NB4 (cell line): ENCODE data around the gene VWA1.

ENCODE experiments used
- POLR2A ChIP-seq: IDR thresholded peaks from 2 replicates; pipeline ENCODE4 v1.6.1; 2011; ENCODE audit warnings: mild to moderate bottlenecking; ENCODE audit not compliant: insufficient read length; ENCODE audit errors: extremely low read depth
- TF ChIP-seq, protein P1 (sequence below): IDR thresholded peaks from one replicate; pipeline ENCODE4 v1.5.1; 2012; ENCODE audit warnings: low read depth, low read length

DNA sequence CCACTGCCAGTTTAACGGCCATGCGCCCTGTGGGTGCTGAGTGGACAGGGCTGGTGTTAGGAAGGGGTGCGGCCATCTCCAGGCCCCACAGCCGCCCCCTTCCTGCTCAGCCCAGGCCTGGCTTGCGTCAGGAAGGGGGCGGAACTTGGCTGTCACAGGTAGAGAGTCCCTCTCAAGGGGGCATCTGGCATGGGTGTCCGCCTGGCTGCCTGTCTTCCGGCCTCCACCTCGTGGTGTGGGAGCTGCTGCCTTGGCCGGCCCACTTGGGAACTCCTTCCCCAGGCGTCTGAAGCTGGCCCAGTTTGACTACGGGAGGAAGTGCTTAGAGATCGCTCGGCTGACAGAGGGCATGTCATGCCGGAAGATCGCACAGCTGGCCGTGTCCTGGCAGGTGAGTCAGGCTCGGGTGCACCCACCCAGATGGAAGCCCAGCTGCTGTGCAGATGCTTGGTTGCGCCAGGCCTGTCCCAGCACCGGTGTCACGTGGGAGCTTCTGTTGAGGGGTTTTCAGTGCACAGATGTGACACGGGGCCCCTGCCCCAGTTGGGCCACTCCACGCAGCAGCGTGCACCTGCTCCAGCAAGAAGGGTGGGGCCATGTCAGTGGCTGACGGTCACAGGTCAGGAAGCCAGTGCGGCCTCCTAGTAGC, 27.0 kb downstream of the VWA1 start:
- TF ChIP-seq, protein P1, sequence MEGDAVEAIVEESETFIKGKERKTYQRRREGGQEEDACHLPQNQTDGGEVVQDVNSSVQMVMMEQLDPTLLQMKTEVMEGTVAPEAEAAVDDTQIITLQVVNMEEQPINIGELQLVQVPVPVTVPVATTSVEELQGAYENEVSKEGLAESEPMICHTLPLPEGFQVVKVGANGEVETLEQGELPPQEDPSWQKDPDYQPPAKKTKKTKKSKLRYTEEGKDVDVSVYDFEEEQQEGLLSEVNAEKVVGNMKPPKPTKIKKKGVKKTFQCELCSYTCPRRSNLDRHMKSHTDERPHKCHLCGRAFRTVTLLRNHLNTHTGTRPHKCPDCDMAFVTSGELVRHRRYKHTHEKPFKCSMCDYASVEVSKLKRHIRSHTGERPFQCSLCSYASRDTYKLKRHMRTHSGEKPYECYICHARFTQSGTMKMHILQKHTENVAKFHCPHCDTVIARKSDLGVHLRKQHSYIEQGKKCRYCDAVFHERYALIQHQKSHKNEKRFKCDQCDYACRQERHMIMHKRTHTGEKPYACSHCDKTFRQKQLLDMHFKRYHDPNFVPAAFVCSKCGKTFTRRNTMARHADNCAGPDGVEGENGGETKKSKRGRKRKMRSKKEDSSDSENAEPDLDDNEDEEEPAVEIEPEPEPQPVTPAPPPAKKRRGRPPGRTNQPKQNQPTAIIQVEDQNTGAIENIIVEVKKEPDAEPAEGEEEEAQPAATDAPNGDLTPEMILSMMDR: no peak
- no peak for TF ChIP-seq POLR2A
